Measurements from ENCODE around the gene PROSER3. TPM values are rescaled to one million over a fixed set of nuclear protein-coding genes. Genes with fewer than 3 reads are reported as not detected.

The PROSER3 gene
- total and polyA plus RNA-seq, 9 of the 15 experiments (the other 6 are each of a cell fraction or from before 2014, with no cell fraction given): 1.0 to 39.5 (median 5.1) TPM

- TF ChIP-seq, protein P1, sequence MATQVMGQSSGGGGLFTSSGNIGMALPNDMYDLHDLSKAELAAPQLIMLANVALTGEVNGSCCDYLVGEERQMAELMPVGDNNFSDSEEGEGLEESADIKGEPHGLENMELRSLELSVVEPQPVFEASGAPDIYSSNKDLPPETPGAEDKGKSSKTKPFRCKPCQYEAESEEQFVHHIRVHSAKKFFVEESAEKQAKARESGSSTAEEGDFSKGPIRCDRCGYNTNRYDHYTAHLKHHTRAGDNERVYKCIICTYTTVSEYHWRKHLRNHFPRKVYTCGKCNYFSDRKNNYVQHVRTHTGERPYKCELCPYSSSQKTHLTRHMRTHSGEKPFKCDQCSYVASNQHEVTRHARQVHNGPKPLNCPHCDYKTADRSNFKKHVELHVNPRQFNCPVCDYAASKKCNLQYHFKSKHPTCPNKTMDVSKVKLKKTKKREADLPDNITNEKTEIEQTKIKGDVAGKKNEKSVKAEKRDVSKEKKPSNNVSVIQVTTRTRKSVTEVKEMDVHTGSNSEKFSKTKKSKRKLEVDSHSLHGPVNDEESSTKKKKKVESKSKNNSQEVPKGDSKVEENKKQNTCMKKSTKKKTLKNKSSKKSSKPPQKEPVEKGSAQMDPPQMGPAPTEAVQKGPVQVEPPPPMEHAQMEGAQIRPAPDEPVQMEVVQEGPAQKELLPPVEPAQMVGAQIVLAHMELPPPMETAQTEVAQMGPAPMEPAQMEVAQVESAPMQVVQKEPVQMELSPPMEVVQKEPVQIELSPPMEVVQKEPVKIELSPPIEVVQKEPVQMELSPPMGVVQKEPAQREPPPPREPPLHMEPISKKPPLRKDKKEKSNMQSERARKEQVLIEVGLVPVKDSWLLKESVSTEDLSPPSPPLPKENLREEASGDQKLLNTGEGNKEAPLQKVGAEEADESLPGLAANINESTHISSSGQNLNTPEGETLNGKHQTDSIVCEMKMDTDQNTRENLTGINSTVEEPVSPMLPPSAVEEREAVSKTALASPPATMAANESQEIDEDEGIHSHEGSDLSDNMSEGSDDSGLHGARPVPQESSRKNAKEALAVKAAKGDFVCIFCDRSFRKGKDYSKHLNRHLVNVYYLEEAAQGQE (IDR thresholded peaks at IDR 0.05; ENCODE audit: borderline replicate concordance): no peak
- TF ChIP-seq, protein P1 (CRISPR knock-in tag; IDR thresholded peaks at IDR 0.05; ENCODE audit: low read depth): no peak
- TF ChIP-seq ZNF76 (CRISPR knock-in tag; IDR thresholded peaks at IDR 0.05; ENCODE audit: borderline replicate concordance) (no peak), ZNF239 (CRISPR knock-in tag; IDR thresholded peaks at IDR 0.05) (no peak), ZBED1 (IDR thresholded peaks at IDR 0.05) (no peak), NKRF (IDR thresholded peaks at IDR 0.05; ENCODE audit: borderline replicate concordance) (peak; percentile 86), PTTG1 (tag; IDR thresholded peaks at IDR 0.05; ENCODE audit: low read depth) (no peak), ZNF644 (tag; IDR thresholded peaks at IDR 0.05; ENCODE audit: low read depth) (no peak; the same call in 1 of the 2 replicates), CBFA2T3 (IDR thresholded peaks at IDR 0.05) (no peak), MLLT1 (IDR thresholded peaks at IDR 0.05) (no peak), PHB2 (IDR thresholded peaks at IDR 0.05; ENCODE audit: low read depth) (no peak), NFATC3 (IDR thresholded peaks at IDR 0.05) (no peak)
- TF ChIP-seq, protein P2, sequence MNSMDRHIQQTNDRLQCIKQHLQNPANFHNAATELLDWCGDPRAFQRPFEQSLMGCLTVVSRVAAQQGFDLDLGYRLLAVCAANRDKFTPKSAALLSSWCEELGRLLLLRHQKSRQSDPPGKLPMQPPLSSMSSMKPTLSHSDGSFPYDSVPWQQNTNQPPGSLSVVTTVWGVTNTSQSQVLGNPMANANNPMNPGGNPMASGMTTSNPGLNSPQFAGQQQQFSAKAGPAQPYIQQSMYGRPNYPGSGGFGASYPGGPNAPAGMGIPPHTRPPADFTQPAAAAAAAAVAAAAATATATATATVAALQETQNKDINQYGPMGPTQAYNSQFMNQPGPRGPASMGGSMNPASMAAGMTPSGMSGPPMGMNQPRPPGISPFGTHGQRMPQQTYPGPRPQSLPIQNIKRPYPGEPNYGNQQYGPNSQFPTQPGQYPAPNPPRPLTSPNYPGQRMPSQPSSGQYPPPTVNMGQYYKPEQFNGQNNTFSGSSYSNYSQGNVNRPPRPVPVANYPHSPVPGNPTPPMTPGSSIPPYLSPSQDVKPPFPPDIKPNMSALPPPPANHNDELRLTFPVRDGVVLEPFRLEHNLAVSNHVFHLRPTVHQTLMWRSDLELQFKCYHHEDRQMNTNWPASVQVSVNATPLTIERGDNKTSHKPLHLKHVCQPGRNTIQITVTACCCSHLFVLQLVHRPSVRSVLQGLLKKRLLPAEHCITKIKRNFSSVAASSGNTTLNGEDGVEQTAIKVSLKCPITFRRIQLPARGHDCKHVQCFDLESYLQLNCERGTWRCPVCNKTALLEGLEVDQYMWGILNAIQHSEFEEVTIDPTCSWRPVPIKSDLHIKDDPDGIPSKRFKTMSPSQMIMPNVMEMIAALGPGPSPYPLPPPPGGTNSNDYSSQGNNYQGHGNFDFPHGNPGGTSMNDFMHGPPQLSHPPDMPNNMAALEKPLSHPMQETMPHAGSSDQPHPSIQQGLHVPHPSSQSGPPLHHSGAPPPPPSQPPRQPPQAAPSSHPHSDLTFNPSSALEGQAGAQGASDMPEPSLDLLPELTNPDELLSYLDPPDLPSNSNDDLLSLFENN (IDR thresholded peaks at IDR 0.05; ENCODE audit: low read depth in 2 of 2, low read length in 2 of 2): no peak
These were observed 12.5 kb upstream of the PROSER3 start, which contains the start of the genes PSENEN and U2AF1L4 (continued) for GRCh38 chr19:35745328-35746086.

Measured in K562 (cell line).